Stimulated activated CD8-positive, alpha-beta memory T cell treated with anti-CD3 and anti-CD28 coated beads, Interleukin-15, amount 100 ng/mL, for 4 hours (primary cell): Measurements from ENCODE around the gene OPTN.
"Not testable (repeated sequence)": the region's sequence is repeated elsewhere in the genome, so short reads cannot be mapped to it uniquely, and the experiment has no call there.

ENCODE experiments used
- DNase-seq, 2 donors: peaks; one replicate each; pipeline ENCODE4 v3.0.0-alpha.2; 2020; ENCODE audit warnings: low read depth in 2 of 2

OPTN gene

GRCh38 chr10:13090289-13090688 is 9.7 kb upstream of the OPTN start:
- no peak for DNase-seq

GRCh38 chr10:13091801-13092200 is 8.2 kb upstream of the OPTN start:
- DNase-seq = no peak

- DNase-seq = no peak
Measured at GRCh38 chr10:13092291-13093102, 7.5 kb upstream of the OPTN start.

GRCh38 chr10:13094082-13094481 is 5.9 kb upstream of the OPTN start:
- DNase-seq = not testable (repeated sequence)

GRCh38 chr10:13095094-13095493 is 4.9 kb upstream of the OPTN start:
- no peak for DNase-seq

- no peak for DNase-seq
Measured at GRCh38 chr10:13095929-13096328, 4.0 kb upstream of the OPTN start.

GRCh38 chr10:13099144-13099665 is 758 bp upstream of the OPTN start:
- DNase-seq = no peak

GRCh38 chr10:13100349-13101294 is 659 bp downstream of the OPTN start:
- DNase-seq = no peak

GRCh38 chr10:13102002-13102794 is 2.2 kb downstream of the OPTN start:
- DNase-seq = no peak

- DNase-seq = no peak
Measured at GRCh38 chr10:13103554-13103953, 3.6 kb downstream of the OPTN start.

GRCh38 chr10:13104697-13105096 is 4.7 kb downstream of the OPTN start:
- DNase-seq = no peak

- no peak for DNase-seq
Measured at GRCh38 chr10:13105184-13105583, 5.2 kb downstream of the OPTN start.

GRCh38 chr10:13106387-13107045 is 6.6 kb downstream of the OPTN start:
- DNase-seq = no peak

GRCh38 chr10:13110908-13111307 is 10.9 kb downstream of the OPTN start:
- no peak for DNase-seq

GRCh38 chr10:13113544-13113943 is 13.6 kb downstream of the OPTN start:
- no peak for DNase-seq

- DNase-seq = no peak
Measured at GRCh38 chr10:13115832-13116803, 16.2 kb downstream of the OPTN start.

GRCh38 chr10:13117841-13118783 is 18.1 kb downstream of the OPTN start:
- no peak for DNase-seq

- DNase-seq = no peak
Measured at GRCh38 chr10:13118784-13119410, 18.9 kb downstream of the OPTN start.
